K562 (cell line): ENCODE results near the gene DYNLT4. TPM values are rescaled to one million over a fixed set of nuclear protein-coding genes. Genes with fewer than 3 reads are reported as not detected.

ENCODE experiments used
- PRPF4 ChIP-seq: fragments of 200-400 bp; formaldehyde crosslinking; IDR thresholded peaks from one replicate; pipeline ENCODE4 v1.6.1; 2017; ENCODE audit warnings: low read length, low read depth, mild to moderate bottlenecking; ENCODE audit not compliant: insufficient read depth, poor library complexity, severe bottlenecking
- PTBP1 ChIP-seq: fragments of 200-400 bp; formaldehyde crosslinking; IDR thresholded peaks from 2 replicates; pipeline ENCODE4 v1.6.1; 2017; ENCODE audit warnings: low read depth, low read length
- SRSF3 ChIP-seq: fragments of 200-400 bp; formaldehyde crosslinking; IDR thresholded peaks from 2 replicates; pipeline ENCODE4 v1.6.1; 2016; ENCODE audit warnings: mild to moderate bottlenecking, low read length, moderate library complexity; ENCODE audit not compliant: insufficient read depth
- SRSF7 ChIP-seq: fragments of 200-400 bp; formaldehyde crosslinking; optimal IDR thresholded peaks from 2 replicates; pipeline ENCODE3; 2017; ENCODE audit warnings: mild to moderate bottlenecking, low read depth, low read length
- TBP ChIP-seq: optimal IDR thresholded peaks from 2 replicates; pipeline ENCODE3; 2011; ENCODE audit warnings: low read depth, low read length, improper control_type of control experiment
- ZNF707 ChIP-seq: fragments of 250-450 bp; sonication (Bioruptor Pico); conservative IDR thresholded peaks from 2 replicates; pipeline ENCODE4 v1.8.0; 2022; ENCODE audit warnings: inconsistent platforms, mild to moderate bottlenecking, moderate library complexity
- polyA plus RNA-seq, 8 experiments: library from polyadenylated mRNA; depleted of rRNA in 4 of 8; stranded (reverse) in 5 of 8; unstranded in 3 of 8; fragments of >200 nt; fragmentation: Nextera tagmentation in 2 of 8; fragmentation: Illumina TruSeq in 1 of 8; extraction: Ambion mirVana in 2 of 8; extraction: Trizol in 1 of 8; gene quantifications; 2 replicates each; pipeline versions ENCODE4 v1.2.1 to v1.2.3, GENCODE V29; 2011 to 2014; ENCODE audit warnings: inconsistent platforms in 1 of 8, missing spikeins in 1 of 8
- total RNA-seq, 7 experiments: library from RNA; depleted of rRNA in 6 of 7; stranded (reverse); fragments of >200 nt in 6 of 7; fragmentation: Illumina TruSeq in 2 of 7; extraction: Trizol in 2 of 7; gene quantifications; 2 replicates each; pipeline versions ENCODE4 v1.2.1 to v1.2.3, GENCODE V29; 2011 to 2021; ENCODE audit warnings: low replicate concordance in 1 of 7
- TF ChIP-seq, protein P1 (sequence below): fragments of 450-650 bp; IDR thresholded peaks from 2 replicates; pipeline ENCODE4 v1.6.1; 2017; ENCODE audit warnings: antibody characterized with exemption, mild to moderate bottlenecking
- TF ChIP-seq, protein P2 (sequence below): fragments of 250-450 bp; sonication (Bioruptor Pico); IDR thresholded peaks from 2 replicates; pipeline ENCODE4 v1.8.0; 2021; ENCODE audit warnings: moderate library complexity, mild to moderate bottlenecking, inconsistent platforms
- TF ChIP-seq, protein P3 (sequence below): fragments of 250-450 bp; sonication (Bioruptor Pico); IDR thresholded peaks from 2 replicates; pipeline ENCODE4 v1.8.0; 2022; ENCODE audit warnings: inconsistent platforms

The DYNLT4 gene
- total and polyA plus RNA-seq, 9 of the 15 experiments (the other 6 are each of a cell fraction or from before 2014, with no cell fraction given): 0.29 to 0.73 TPM; not detected in 7

DNA sequence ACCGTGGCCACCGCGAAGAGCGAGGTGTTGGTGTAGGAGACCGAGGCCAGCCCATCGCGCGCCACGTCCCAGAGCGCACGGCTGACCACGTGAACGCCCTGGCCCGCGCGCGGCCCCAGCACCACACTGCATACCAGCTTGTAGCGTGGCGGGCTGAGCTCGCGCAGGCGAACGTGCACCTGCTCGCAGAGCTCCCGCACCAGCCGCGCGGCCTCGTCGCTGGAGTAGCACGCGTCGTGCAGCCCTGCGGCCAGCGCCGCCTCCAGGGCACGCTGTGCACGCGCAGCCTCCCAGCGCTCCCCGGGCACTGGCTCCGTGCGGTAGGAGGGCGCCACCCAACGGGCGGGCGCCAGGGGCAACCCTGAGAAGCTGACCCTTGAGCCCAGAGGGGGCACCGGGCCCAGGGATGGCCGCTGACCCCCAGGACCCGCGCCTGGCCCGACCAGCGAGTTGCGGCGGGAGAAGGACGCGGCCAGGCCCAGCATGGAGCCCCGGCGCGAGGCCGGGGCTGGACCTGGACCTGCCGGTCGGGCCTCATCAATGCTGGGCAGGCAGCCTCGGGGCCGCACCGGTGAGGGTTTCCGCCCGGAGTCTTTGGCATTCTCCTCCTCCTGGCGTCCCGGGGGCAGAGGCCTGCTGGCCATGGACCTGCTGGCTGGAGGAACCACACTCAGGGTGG lies 987 bp downstream of the DYNLT4 start (continued):
- TF ChIP-seq, protein P1, sequence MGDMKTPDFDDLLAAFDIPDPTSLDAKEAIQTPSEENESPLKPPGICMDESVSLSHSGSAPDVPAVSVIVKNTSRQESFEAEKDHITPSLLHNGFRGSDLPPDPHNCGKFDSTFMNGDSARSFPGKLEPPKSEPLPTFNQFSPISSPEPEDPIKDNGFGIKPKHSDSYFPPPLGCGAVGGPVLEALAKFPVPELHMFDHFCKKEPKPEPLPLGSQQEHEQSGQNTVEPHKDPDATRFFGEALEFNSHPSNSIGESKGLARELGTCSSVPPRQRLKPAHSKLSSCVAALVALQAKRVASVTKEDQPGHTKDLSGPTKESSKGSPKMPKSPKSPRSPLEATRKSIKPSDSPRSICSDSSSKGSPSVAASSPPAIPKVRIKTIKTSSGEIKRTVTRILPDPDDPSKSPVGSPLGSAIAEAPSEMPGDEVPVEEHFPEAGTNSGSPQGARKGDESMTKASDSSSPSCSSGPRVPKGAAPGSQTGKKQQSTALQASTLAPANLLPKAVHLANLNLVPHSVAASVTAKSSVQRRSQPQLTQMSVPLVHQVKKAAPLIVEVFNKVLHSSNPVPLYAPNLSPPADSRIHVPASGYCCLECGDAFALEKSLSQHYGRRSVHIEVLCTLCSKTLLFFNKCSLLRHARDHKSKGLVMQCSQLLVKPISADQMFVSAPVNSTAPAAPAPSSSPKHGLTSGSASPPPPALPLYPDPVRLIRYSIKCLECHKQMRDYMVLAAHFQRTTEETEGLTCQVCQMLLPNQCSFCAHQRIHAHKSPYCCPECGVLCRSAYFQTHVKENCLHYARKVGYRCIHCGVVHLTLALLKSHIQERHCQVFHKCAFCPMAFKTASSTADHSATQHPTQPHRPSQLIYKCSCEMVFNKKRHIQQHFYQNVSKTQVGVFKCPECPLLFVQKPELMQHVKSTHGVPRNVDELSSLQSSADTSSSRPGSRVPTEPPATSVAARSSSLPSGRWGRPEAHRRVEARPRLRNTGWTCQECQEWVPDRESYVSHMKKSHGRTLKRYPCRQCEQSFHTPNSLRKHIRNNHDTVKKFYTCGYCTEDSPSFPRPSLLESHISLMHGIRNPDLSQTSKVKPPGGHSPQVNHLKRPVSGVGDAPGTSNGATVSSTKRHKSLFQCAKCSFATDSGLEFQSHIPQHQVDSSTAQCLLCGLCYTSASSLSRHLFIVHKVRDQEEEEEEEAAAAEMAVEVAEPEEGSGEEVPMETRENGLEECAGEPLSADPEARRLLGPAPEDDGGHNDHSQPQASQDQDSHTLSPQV: peak; percentile 27; the same call in 1 of the 2 replicates
- TF ChIP-seq, protein P2, sequence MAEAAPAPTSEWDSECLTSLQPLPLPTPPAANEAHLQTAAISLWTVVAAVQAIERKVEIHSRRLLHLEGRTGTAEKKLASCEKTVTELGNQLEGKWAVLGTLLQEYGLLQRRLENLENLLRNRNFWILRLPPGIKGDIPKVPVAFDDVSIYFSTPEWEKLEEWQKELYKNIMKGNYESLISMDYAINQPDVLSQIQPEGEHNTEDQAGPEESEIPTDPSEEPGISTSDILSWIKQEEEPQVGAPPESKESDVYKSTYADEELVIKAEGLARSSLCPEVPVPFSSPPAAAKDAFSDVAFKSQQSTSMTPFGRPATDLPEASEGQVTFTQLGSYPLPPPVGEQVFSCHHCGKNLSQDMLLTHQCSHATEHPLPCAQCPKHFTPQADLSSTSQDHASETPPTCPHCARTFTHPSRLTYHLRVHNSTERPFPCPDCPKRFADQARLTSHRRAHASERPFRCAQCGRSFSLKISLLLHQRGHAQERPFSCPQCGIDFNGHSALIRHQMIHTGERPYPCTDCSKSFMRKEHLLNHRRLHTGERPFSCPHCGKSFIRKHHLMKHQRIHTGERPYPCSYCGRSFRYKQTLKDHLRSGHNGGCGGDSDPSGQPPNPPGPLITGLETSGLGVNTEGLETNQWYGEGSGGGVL (CRISPR knock-in tag): no peak
- no peak for TF ChIP-seq ZNF707
- no peak for TF ChIP-seq SRSF3
- TF ChIP-seq SRSF7: peak; percentile 65
- TF ChIP-seq PRPF4: peak; percentile 76
- TF ChIP-seq PTBP1: no peak
- TF ChIP-seq, protein P3, sequence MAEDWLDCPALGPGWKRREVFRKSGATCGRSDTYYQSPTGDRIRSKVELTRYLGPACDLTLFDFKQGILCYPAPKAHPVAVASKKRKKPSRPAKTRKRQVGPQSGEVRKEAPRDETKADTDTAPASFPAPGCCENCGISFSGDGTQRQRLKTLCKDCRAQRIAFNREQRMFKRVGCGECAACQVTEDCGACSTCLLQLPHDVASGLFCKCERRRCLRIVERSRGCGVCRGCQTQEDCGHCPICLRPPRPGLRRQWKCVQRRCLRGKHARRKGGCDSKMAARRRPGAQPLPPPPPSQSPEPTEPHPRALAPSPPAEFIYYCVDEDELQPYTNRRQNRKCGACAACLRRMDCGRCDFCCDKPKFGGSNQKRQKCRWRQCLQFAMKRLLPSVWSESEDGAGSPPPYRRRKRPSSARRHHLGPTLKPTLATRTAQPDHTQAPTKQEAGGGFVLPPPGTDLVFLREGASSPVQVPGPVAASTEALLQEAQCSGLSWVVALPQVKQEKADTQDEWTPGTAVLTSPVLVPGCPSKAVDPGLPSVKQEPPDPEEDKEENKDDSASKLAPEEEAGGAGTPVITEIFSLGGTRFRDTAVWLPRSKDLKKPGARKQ: no peak
- no peak for TF ChIP-seq TBP
